ENCODE measurements around the gene STARD5.
A peak's percentile ranks its signal among the peaks of the same experiment; 100 is the strongest.

Gene STARD5

GRCh38 chr15:81301815-81302399 lies 22.0 kb downstream of the STARD5 start:
- H3K27ac ChIP-seq, result peak overlapping the region; percentile 33
- TF ChIP-seq ZFX (IDR thresholded peaks at IDR 0.05) (no peak), CTCF (conservative IDR thresholded peaks at IDR 0.05) (no peak)

GRCh38 chr15:81301385-81301784 lies 22.6 kb downstream of the STARD5 start:
- TF ChIP-seq ZFX (IDR thresholded peaks at IDR 0.05), result no peak
- no peak for TF ChIP-seq CTCF (conservative IDR thresholded peaks at IDR 0.05)
- peak overlapping the region; percentile 33; the same call in 1 of the 2 replicates for H3K27ac ChIP-seq

GRCh38 chr15:81299630-81300273 lies 24.2 kb downstream of the STARD5 start:
- no peak overlapping the region for H3K27ac ChIP-seq
- TF ChIP-seq CTCF (conservative IDR thresholded peaks at IDR 0.05), result no peak
- TF ChIP-seq ZFX (IDR thresholded peaks at IDR 0.05), result no peak

- no peak overlapping the region for H3K27ac ChIP-seq
- no peak for TF ChIP-seq CTCF (conservative IDR thresholded peaks at IDR 0.05)
- TF ChIP-seq ZFX (IDR thresholded peaks at IDR 0.05), result no peak
Measured at GRCh38 chr15:81299156-81299555, 24.8 kb downstream of the STARD5 start.

GRCh38 chr15:81298611-81299010 lies 25.3 kb downstream of the STARD5 start:
- TF ChIP-seq CTCF (conservative IDR thresholded peaks at IDR 0.05), result no peak
- no peak overlapping the region for H3K27ac ChIP-seq

- H3K27ac ChIP-seq, result no peak overlapping the region
- TF ChIP-seq ZFX (IDR thresholded peaks at IDR 0.05) (no peak), CTCF (conservative IDR thresholded peaks at IDR 0.05) (no peak)
Measured at GRCh38 chr15:81297603-81298575, 26.1 kb downstream of the STARD5 start.

- H3K27ac ChIP-seq, result no peak overlapping the region
- TF ChIP-seq CTCF (conservative IDR thresholded peaks at IDR 0.05) (no peak), ZFX (IDR thresholded peaks at IDR 0.05) (no peak)
Measured at GRCh38 chr15:81297147-81297572, 26.8 kb downstream of the STARD5 start.

Data from C4-2B (cell line).